Activated naive CD4-positive, alpha-beta T cell treated with anti-CD3 and anti-CD28 coated beads for 36 hours (primary cell): Measurements from ENCODE around the gene TXK. TPM values are rescaled to one million over a fixed set of nuclear protein-coding genes. Genes with fewer than 3 reads are reported as not detected.

Experiments used
- CTCF ChIA-PET: fragments of 350-600 bp; sonication (Branson Sonifier 250); formaldehyde crosslinking; loops from one replicate; lab custom pipeline; 2021; ENCODE audit warnings: antibody characterized with exemption; lab: Charles Lee
- DNase-seq: peaks from one replicate; pipeline ENCODE4 v3.0.0-alpha.2; 2020
- H3K27ac Mint-ChIP-seq: one replicate; pipeline ENCODE4 v1.8.0; 2021; ENCODE audit warnings: mild to moderate bottlenecking, mixed read lengths
- H3K27me3 Mint-ChIP-seq: one replicate; pipeline ENCODE4 v1.8.0; 2021; ENCODE audit warnings: low read depth, mixed read lengths
- H3K36me3 Mint-ChIP-seq: one replicate; pipeline ENCODE4 v1.8.0; 2021; ENCODE audit warnings: low read depth, mixed read lengths
- H3K4me1 Mint-ChIP-seq: one replicate; pipeline ENCODE4 v1.8.0; 2021; ENCODE audit warnings: low read depth, mixed read lengths
- H3K4me3 Mint-ChIP-seq: one replicate; pipeline ENCODE4 v1.8.0; 2021; ENCODE audit warnings: mild to moderate bottlenecking, moderate library complexity, mixed read lengths
- H3K9me3 Mint-ChIP-seq: one replicate; pipeline ENCODE4 v1.8.0; 2021; ENCODE audit warnings: mixed read lengths
- intact Hi-C: fragments of 100-400 bp; cut with micrococcal nuclease; formaldehyde crosslinking; loops from one replicate; pipeline ENCODE4 v1.15.1; 2023
- total RNA-seq, 2 experiments: library from RNA; stranded (reverse); gene quantifications; one replicate each; pipeline ENCODE4 v1.2.3, GENCODE V29; 2021

The TXK gene
- total RNA-seq, 2 experiments from 2014 or later: 24.4 to 28.6 TPM

- CTCF ChIA-PET: no interaction called here
- Mint-ChIP-seq H3K27me3 (no peaks in the 10 kb centered on the region), H3K36me3 (peaks cover 12% of the 10 kb centered on the region), H3K9me3 (peaks cover 3% of the 10 kb centered on the region), H3K27ac (no peak overlapping the region), H3K4me3 (no peak overlapping the region), H3K4me1 (peaks cover 33% of the 10 kb centered on the region)
- intact Hi-C loops: no loop called here
- DNase-seq: no peak
Observed at GRCh38 chr4:48100256-48100655, 33.8 kb downstream of the TXK start.

- CTCF ChIA-PET: interaction anchor here (0.6 to 4.4 kb wide), 11 partner anchors 8 to 92 kb away, joined by 3 to 28 read pairs (median 4); no protein-coding TSS in a partner anchor
- Mint-ChIP-seq H3K4me3 (no peak overlapping the region), H3K36me3 (peaks cover 8% of the 10 kb centered on the region), H3K27ac (no peak overlapping the region), H3K9me3 (no peaks in the 10 kb centered on the region), H3K4me1 (peaks cover 30% of the 10 kb centered on the region), H3K27me3 (no peaks in the 10 kb centered on the region)
- DNase-seq: no peak
- intact Hi-C loops: no loop called here
Observed at GRCh38 chr4:48095441-48095840, 38.6 kb downstream of the TXK start.

DNA sequence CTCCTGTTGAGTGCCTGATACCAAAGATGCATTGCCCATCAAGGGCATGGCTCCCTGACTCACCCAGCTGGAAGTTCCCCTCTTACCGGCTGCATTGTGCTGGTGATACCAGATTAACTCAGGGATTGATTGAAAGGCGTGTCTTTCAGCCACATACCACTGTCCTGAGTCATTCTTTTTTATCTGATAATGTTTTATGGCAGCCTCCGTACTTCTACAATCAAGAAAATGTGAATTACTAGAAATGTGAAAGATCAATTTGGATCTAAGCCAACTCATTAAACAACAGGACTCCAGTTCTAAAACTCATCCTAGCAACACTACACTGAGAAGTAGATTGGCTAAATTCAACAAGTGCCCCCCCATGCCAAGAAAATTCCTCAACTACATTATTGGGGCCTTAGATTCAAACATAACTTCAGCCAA, 40.0 kb downstream of the TXK start:
- Mint-ChIP-seq H3K4me1 (peaks cover 21% of the 10 kb centered on the region), H3K36me3 (peaks cover 5% of the 10 kb centered on the region), H3K27me3 (no peaks in the 10 kb centered on the region), H3K4me3 (no peak overlapping the region), H3K9me3 (no peaks in the 10 kb centered on the region), H3K27ac (peak overlapping the region; percentile 61)
- intact Hi-C loops: loop anchor here (1.0 kb wide), 2 partner anchors 9 to 34 kb away; no protein-coding TSS in a partner anchor
- DNase-seq: peak; percentile 78
- CTCF ChIA-PET: interaction anchor here (1.3 to 4.4 kb wide), 2 partner anchors 16 to 91 kb away, joined by 4 to 28 read pairs; no protein-coding TSS in a partner anchor

DNA sequence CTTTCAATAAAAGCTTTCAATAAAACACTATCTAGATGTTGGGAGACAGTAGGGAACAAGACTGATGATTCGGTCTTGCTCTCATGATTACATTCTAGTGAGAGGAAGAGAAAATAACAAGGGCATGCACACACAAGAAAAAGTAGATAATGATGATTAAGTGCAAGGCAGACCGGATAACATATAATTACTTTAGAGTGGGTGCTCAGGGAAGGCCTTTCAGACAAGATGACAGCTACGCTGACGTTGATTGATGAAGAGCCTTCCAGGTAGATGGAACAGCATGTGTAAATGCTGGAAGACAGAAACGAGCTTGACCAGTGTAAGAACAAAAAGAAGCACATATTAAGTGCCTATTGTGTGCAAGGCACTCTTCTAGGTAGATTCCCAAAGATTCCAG, 43.4 kb downstream of the TXK start:
- no peak for DNase-seq
- H3K9me3 Mint-ChIP-seq: no peaks in the 10 kb centered on the region
- CTCF ChIA-PET: interaction anchor here (0.5 to 5.8 kb wide), 10 partner anchors 11 to 165 kb away, joined by 3 to 71 read pairs (median 4); no protein-coding TSS in a partner anchor
- peaks cover 28% of the 10 kb centered on the region for H3K4me1 Mint-ChIP-seq
- intact Hi-C loops: no loop called here
- no peaks in the 10 kb centered on the region for H3K27me3 Mint-ChIP-seq
- no peak overlapping the region for H3K4me3 Mint-ChIP-seq
- H3K27ac Mint-ChIP-seq: no peak overlapping the region
- H3K36me3 Mint-ChIP-seq: peaks cover 14% of the 10 kb centered on the region

GRCh38 chr4:48085821-48086589, 48.0 kb downstream of the TXK start:
- Mint-ChIP-seq H3K4me3 (no peak overlapping the region), H3K27me3 (no peaks in the 10 kb centered on the region), H3K36me3 (peaks cover 18% of the 10 kb centered on the region), H3K9me3 (no peaks in the 10 kb centered on the region), H3K4me1 (peaks cover 27% of the 10 kb centered on the region), H3K27ac (no peak overlapping the region)
- CTCF ChIA-PET: interaction anchor here (0.6 to 5.8 kb wide), 23 partner anchors 9 to 417 kb away, joined by 3 to 71 read pairs (median 4); partner anchors contain the start of genes CNGA1 and NIPAL1
- intact Hi-C loops: loop anchor here (5.0 kb wide), 4 partner anchors 191 to 419 kb away; partner anchors contain the start of gene CORIN
- DNase-seq: no peak

DNA sequence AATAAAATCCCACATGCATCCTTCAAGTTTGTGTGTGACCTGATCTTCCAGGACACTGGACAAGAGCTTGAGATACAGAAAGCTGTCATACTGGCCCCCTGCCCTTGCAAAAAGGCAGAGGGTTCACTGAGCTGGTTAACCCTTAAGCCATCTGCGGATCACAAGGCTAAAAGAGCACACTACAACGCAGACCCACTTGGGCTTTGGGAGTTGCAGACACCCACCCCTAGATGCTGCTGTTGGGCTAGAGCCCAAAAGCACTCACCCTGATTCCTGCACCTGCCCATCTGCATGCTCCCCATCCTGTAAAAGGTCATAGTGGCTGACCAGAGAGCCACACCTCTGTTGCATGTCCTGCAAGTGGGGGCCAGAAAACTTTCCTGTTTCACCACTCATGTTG, 51.1 kb downstream of the TXK start:
- H3K4me3 Mint-ChIP-seq: no peak overlapping the region
- no peak for DNase-seq
- intact Hi-C loops: no loop called here
- H3K27me3 Mint-ChIP-seq: no peaks in the 10 kb centered on the region
- H3K9me3 Mint-ChIP-seq: no peaks in the 10 kb centered on the region
- no peak overlapping the region for H3K27ac Mint-ChIP-seq
- CTCF ChIA-PET: interaction anchor here (1.2 to 2.1 kb wide), 10 partner anchors 10 to 81 kb away, joined by 3 to 18 read pairs (median 6); no protein-coding TSS in a partner anchor
- peaks cover 26% of the 10 kb centered on the region for H3K36me3 Mint-ChIP-seq
- peaks cover 47% of the 10 kb centered on the region for H3K4me1 Mint-ChIP-seq

DNA sequence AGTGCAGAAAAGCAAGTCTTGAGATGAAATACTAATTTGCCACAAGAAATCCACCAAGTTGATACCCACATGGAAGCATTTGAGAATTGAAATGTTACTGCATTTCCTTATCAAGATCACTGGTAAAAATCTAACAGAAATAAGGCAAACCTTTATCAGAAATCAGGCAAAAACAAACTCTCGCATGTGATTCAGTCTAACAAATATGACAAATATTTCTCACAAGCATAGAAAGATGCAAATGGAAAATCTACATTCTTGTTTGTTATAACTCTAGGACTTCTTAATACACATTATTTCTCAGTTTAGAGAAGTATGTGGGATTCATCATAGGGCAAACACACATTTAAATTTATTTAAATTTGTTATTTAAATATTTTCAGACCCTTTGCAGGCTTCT, 52.9 kb downstream of the TXK start:
- Mint-ChIP-seq H3K36me3 (peaks cover 24% of the 10 kb centered on the region), H3K27ac (no peak overlapping the region), H3K4me3 (no peak overlapping the region), H3K4me1 (peaks cover 45% of the 10 kb centered on the region), H3K27me3 (no peaks in the 10 kb centered on the region), H3K9me3 (no peaks in the 10 kb centered on the region)
- CTCF ChIA-PET: no interaction called here
- DNase-seq: no peak
- intact Hi-C loops: no loop called here

- intact Hi-C loops: no loop called here
Observed at GRCh38 chr4:48079972-48080391, 54.1 kb downstream of the TXK start.

DNA sequence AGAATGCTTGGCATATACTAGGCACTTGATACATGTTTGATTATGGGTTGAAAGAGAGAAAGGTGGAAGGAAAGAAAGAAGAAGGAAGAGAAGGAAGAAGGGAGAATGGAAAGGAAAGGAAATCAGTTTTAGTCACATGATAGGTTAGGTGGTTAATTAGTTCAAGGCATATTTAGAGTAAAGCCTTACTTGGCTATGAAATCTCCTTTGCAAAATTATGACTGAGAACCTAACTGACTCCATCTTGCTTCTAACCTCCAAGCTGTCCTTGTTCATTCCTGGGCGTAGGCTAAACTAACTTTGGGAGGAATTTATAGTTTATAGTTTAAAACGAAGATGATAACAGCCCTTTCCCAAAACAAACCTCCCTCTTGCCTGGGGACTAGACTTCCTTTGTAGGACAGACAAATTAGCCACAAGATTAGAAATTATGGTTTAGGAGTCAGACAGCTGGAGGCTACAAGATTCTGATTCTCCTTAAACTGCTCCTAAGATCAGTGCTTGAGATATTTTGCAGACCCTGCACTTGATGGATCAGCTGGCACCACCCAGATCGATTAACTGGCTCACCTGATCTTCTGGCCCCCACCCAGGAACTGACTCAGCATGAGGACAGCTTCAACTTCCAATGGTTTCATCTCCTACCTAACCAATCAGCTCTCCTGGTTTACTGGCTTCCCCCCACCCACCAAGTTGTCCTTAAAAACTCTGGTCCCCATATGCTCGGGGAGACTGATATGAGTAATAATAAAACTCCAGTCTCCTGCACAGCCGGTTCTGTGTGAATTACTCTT, 55.0 kb downstream of the TXK start:
- H3K27me3 Mint-ChIP-seq: no peaks in the 10 kb centered on the region
- H3K9me3 Mint-ChIP-seq: no peaks in the 10 kb centered on the region
- H3K27ac Mint-ChIP-seq: peak overlapping the region; percentile 11
- intact Hi-C loops: no loop called here
- DNase-seq: peak; percentile 34
- H3K4me3 Mint-ChIP-seq: no peak overlapping the region
- CTCF ChIA-PET: interaction anchor here (0.9 to 1.9 kb wide), 6 partner anchors 9 to 45 kb away, joined by 3 to 9 read pairs (median 4); no protein-coding TSS in a partner anchor
- H3K4me1 Mint-ChIP-seq: peaks cover 36% of the 10 kb centered on the region
- peaks cover 18% of the 10 kb centered on the region for H3K36me3 Mint-ChIP-seq

More at GRCh38 chr4:48079972-48080391, 54.1 kb downstream of the TXK start:
- Mint-ChIP-seq H3K9me3 (no peaks in the 10 kb centered on the region), H3K27ac (no peak overlapping the region), H3K27me3 (no peaks in the 10 kb centered on the region), H3K4me3 (no peak overlapping the region), H3K36me3 (peaks cover 16% of the 10 kb centered on the region), H3K4me1 (peaks cover 34% of the 10 kb centered on the region)
- CTCF ChIA-PET: interaction anchor here (0.7 to 1.9 kb wide), 6 partner anchors 10 to 46 kb away, joined by 3 to 9 read pairs (median 4); no protein-coding TSS in a partner anchor
- no peak for DNase-seq

DNA sequence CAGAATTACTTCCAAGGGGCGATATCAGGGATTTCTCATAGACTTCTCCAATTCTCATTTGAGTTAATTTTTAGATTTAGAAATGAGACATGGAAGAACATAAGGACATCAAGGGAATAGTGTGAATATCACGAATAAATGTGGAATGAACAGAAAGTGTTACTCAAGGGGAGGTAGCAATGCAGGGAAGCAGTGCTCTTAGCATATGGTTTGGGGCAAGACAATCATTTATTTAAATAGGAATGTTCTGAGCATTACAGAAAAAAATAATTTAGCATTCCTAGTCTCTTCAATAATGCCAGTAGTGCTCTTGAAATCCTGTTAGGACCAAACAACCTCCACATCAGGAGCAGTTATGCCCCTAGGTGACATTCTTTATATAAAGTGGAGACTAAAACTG, 55.6 kb downstream of the TXK start:
- intact Hi-C loops: no loop called here
- Mint-ChIP-seq H3K36me3 (peaks cover 20% of the 10 kb centered on the region), H3K4me3 (no peak overlapping the region), H3K9me3 (no peaks in the 10 kb centered on the region), H3K4me1 (peaks cover 35% of the 10 kb centered on the region), H3K27me3 (no peaks in the 10 kb centered on the region), H3K27ac (no peak overlapping the region)
- CTCF ChIA-PET: interaction anchor here (1.9 to 2.6 kb wide), 2 partner anchors 8 to 44 kb away, joined by 9 to 14 read pairs; no protein-coding TSS in a partner anchor
- no peak for DNase-seq

DNA sequence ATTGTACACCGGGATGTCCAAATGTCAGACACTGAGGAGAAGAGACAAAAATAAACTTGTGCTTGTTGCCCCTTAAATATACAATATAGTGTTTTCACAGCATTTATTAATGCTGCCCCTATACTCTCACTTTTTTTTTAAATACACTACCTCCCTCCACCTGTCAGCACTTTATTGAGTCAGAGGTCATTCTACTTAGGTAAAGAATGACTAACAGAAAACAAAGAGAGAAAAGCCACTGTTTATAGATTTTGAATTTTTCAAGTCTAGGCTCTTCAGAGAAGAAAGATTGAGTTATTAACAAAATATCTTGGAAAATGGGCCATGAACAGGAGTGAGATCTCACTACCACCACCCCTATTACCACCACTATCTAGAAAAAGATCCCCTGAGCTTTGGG, 59.4 kb downstream of the TXK start:
- Mint-ChIP-seq H3K4me3 (no peak overlapping the region), H3K36me3 (peaks cover 23% of the 10 kb centered on the region), H3K9me3 (no peaks in the 10 kb centered on the region), H3K4me1 (peaks cover 19% of the 10 kb centered on the region), H3K27ac (no peak overlapping the region), H3K27me3 (no peaks in the 10 kb centered on the region)
- CTCF ChIA-PET: interaction anchor here (1.1 kb wide), 1 partner anchor 57 kb away, joined by 3 read pairs; no protein-coding TSS in a partner anchor
- no peak for DNase-seq
- intact Hi-C loops: no loop called here

DNA sequence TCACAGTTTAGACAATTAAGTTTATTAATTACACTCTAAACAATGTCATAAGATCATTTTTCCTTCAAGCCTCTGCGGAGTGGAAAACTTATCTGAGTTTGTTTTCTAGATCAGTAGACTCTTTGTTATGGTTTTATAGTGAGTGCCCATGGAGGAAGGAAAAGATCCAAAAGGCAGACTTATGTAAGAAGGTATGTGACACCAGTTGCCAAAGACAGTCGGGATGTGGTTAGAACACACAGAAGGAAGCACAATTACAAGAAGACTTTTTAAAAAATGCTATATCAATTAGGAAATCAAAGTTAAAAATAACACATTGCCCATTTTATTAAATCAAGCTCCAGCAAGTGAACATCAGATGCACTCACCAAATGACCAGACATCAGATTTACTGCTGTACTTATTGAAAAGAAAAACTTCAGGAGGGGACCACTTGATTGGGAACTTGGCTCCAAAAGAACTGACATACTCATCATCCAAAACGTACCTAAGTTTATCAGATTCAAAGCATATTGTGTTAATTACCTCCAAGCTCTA, 60.4 kb downstream of the TXK start:
- H3K36me3 Mint-ChIP-seq: peaks cover 22% of the 10 kb centered on the region
- no peak overlapping the region for H3K27ac Mint-ChIP-seq
- H3K9me3 Mint-ChIP-seq: no peaks in the 10 kb centered on the region
- H3K4me1 Mint-ChIP-seq: peaks cover 11% of the 10 kb centered on the region
- no peaks in the 10 kb centered on the region for H3K27me3 Mint-ChIP-seq
- CTCF ChIA-PET: no interaction called here
- DNase-seq: no peak
- intact Hi-C loops: no loop called here
- H3K4me3 Mint-ChIP-seq: no peak overlapping the region
